B cell (primary cell): Measurements from ENCODE around the gene MFN2. TPM values are rescaled to one million over a fixed set of nuclear protein-coding genes. Genes with fewer than 3 reads are reported as not detected.

Source experiments
- ATAC-seq: fragments of 200-7000 bp; cut with Tn5 transposase; one replicate; pipeline ENCODE4 v1.10.0; 2021; ENCODE audit warnings: low read depth, mild to moderate bottlenecking, moderate number of reproducible peaks, moderate library complexity
- CTCF ChIA-PET: fragments of 350-600 bp; sonication (Branson Sonifier 250); formaldehyde crosslinking; loops from one replicate; lab custom pipeline; 2021; ENCODE audit warnings: antibody characterized with exemption, inconsistent platforms; lab: Charles Lee
- POLR2A ChIA-PET: fragments of 350-600 bp; sonication (Branson Sonifier 250); formaldehyde crosslinking; loops from one replicate; lab custom pipeline; 2021; ENCODE audit warnings: antibody characterized with exemption; lab: Charles Lee
- DNase-seq: peaks from one replicate; pipeline ENCODE4 v3.0.0; 2013
- H2AFZ ChIP-seq: 2 replicates; pipeline ENCODE4 v1.6.1; 2012; ENCODE audit warnings: mild to moderate bottlenecking, low read depth, low read length; ENCODE audit not compliant: insufficient read depth, poor library complexity, severe bottlenecking
- H3K27ac ChIP-seq, 2 donors: 1 replicate in 1 of 2; 2 replicates in 1 of 2; pipeline ENCODE4 v1.5.1; 2012 to 2013; ENCODE audit warnings: low read length in 2 of 2, mild to moderate bottlenecking in 2 of 2, moderate library complexity in 1 of 2
- H3K27me3 ChIP-seq, 4 experiments: fragments of 200-600 bp in 1 of 4; sonication (generic) in 1 of 4; replicated peaks in 1 of 4; 1 replicate in 2 of 4; 2 replicates in 2 of 4; pipeline versions ENCODE4 v1.6.1 to v1.7.0; 2013 to 2016; ENCODE audit warnings: low read length in 3 of 4, mild to moderate bottlenecking in 2 of 4, mixed read lengths in 1 of 4, moderate library complexity in 1 of 4; ENCODE audit not compliant: insufficient read depth in 4 of 4, control insufficient read depth in 3 of 4; ENCODE audit errors: control extremely low read depth in 1 of 4
- H3K36me3 ChIP-seq, 2 experiments: replicated peaks in 1 of 2; 1 replicate in 1 of 2; 2 replicates in 1 of 2; pipeline versions ENCODE4 v1.6.1 to v1.7.1; 2013; ENCODE audit warnings: low read length in 1 of 2; ENCODE audit not compliant: insufficient read depth in 2 of 2, control insufficient read depth in 1 of 2; ENCODE audit errors: control extremely low read depth in 1 of 2, extremely low read depth in 1 of 2
- H3K4me1 ChIP-seq, 2 donors: fragments of 200-600 bp in 1 of 2; sonication (generic) in 1 of 2; 1 replicate in 1 of 2; 2 replicates in 1 of 2; pipeline versions ENCODE4 v1.5.1 to v1.6.1; 2013 to 2017; ENCODE audit warnings: low read length in 2 of 2; ENCODE audit not compliant: control insufficient read depth in 2 of 2, insufficient read depth in 2 of 2
- H3K4me2 ChIP-seq: replicated peaks from 2 replicates; pipeline ENCODE3; 2012; ENCODE audit warnings: mild to moderate bottlenecking, low read depth, low read length; ENCODE audit not compliant: poor library complexity, severe bottlenecking
- H3K4me3 ChIP-seq, 5 experiments: fragments of 200-600 bp in 1 of 5; sonication (generic) in 1 of 5; 1 replicate in 3 of 5; 2 replicates in 2 of 5; pipeline versions ENCODE4 v1.5.1 to v1.7.0; 2011 to 2016; ENCODE audit warnings: low read length in 4 of 5, mild to moderate bottlenecking in 4 of 5, low read depth in 2 of 5, control low read depth in 1 of 5, moderate library complexity in 1 of 5; ENCODE audit not compliant: insufficient read depth in 1 of 5; ENCODE audit errors: control extremely low read depth in 1 of 5, extremely low read depth in 1 of 5
- H3K79me2 ChIP-seq: fragments of 200-600 bp; sonication (generic); one replicate; pipeline ENCODE4 v1.6.0; 2016; ENCODE audit warnings: low read length; ENCODE audit not compliant: control insufficient read depth, insufficient read depth
- H3K9ac ChIP-seq: fragments of 200-600 bp; sonication (generic); 2 replicates; pipeline ENCODE4 v1.6.1; 2017; ENCODE audit warnings: mild to moderate bottlenecking, low read length, moderate library complexity
- H3K9me3 ChIP-seq, 3 donors: one replicate each; pipeline versions ENCODE4 v1.6.1 to v1.7.1; 2013; ENCODE audit warnings: low read length in 2 of 3; ENCODE audit not compliant: control insufficient read depth in 2 of 3, insufficient read depth in 1 of 3; ENCODE audit errors: control extremely low read depth in 1 of 3
- H4K20me1 ChIP-seq: 2 replicates; pipeline ENCODE4 v1.6.0; 2012; ENCODE audit warnings: mild to moderate bottlenecking, low read length; ENCODE audit not compliant: insufficient read depth, control insufficient read depth, poor library complexity, severe bottlenecking
- H3K27ac Mint-ChIP-seq: one replicate; pipeline ENCODE4 v1.8.0; 2021; ENCODE audit warnings: mixed read lengths
- H3K27me3 Mint-ChIP-seq: one replicate; pipeline ENCODE4 v1.8.0; 2021; ENCODE audit warnings: mixed read lengths
- H3K4me1 Mint-ChIP-seq: one replicate; pipeline ENCODE4 v1.8.0; 2021; ENCODE audit warnings: mixed read lengths
- H3K4me3 Mint-ChIP-seq: one replicate; pipeline ENCODE4 v1.8.0; 2021; ENCODE audit warnings: mixed read lengths
- H3K9me3 Mint-ChIP-seq: one replicate; pipeline ENCODE4 v1.8.0; 2022; ENCODE audit warnings: mixed read lengths; ENCODE audit not compliant: insufficient read depth
- CTCF ChIP-seq: fragments of 200-600 bp; IDR thresholded peaks from one replicate; pipeline ENCODE4 v1.8.0; 2022; ENCODE audit warnings: antibody characterized with exemption, mild to moderate bottlenecking
- EZH2 ChIP-seq: IDR thresholded peaks from 2 replicates; pipeline ENCODE4 v1.6.1; 2012; ENCODE audit warnings: borderline replicate concordance, low read depth, mild to moderate bottlenecking, moderate library complexity, low read length; ENCODE audit not compliant: insufficient read depth, poor library complexity, severe bottlenecking
- WGBS: methylation state at CpG from one replicate; pipeline ENCODE4 v1.1.5; 2013; ENCODE audit warnings: missing lambda C conversion rate; ENCODE audit not compliant: insufficient coverage; 5-methylcytosine and 5-hydroxymethylcytosine counted together
- intact Hi-C: fragments of 100-400 bp; cut with micrococcal nuclease; formaldehyde crosslinking; loops from one replicate; pipeline ENCODE4 v1.10.0; 2022
- polyA plus RNA-seq: library from polyadenylated mRNA; depleted of rRNA; stranded (reverse); fragments of >200 nt; gene quantifications from 2 replicates; pipeline ENCODE4 v1.2.3, GENCODE V29; 2012
- total RNA-seq, 2 donors: library from RNA; stranded (reverse); fragments of 120-200 nt in 1 of 2; gene quantifications; 1 replicate in 1 of 2; 2 replicates in 1 of 2; pipeline versions ENCODE4 v1.2.3 to v1.2.4, GENCODE V29; 2013 to 2022

The MFN2 gene
- total and polyA plus RNA-seq, 2 donors (not counting 1 experiment from before 2014, with no cell fraction given) = 24.0 to 50.0 TPM

- H2AFZ ChIP-seq = no peak overlapping the region
- peaks cover 5% of the 10 kb centered on the region in 2 donors for H3K4me1 ChIP-seq
- Mint-ChIP-seq H3K27ac (no peak overlapping the region), H3K9me3 (no peaks in the 10 kb centered on the region), H3K4me3 (no peak overlapping the region), H3K4me1 (peaks cover 31% of the 10 kb centered on the region), H3K27me3 (no peaks in the 10 kb centered on the region)
- peaks cover 4 to 59% of the 10 kb centered on the region in 2 experiments for H3K36me3 ChIP-seq
- DNase-seq (no peak), ATAC-seq (no peak)
- WGBS = 89% methylated on average over 6 of the region's 7 CpGs
- H3K79me2 ChIP-seq = peaks cover 78% of the 10 kb centered on the region
- no peak overlapping the region for H3K9ac ChIP-seq
- ChIA-PET POLR2A (no interaction called here), CTCF (no interaction called here)
- no peak overlapping the region for H3K4me2 ChIP-seq
- no peaks in the 10 kb centered on the region for H3K27me3 ChIP-seq
- no peaks in the 10 kb centered on the region for H3K9me3 ChIP-seq
- no peak for TF ChIP-seq EZH2
- no peak for TF ChIP-seq CTCF
- no peak overlapping the region for H3K4me3 ChIP-seq
- intact Hi-C loops = no loop called here
- no peak overlapping the region for H3K27ac ChIP-seq
- H4K20me1 ChIP-seq = peaks cover 46% of the 10 kb centered on the region
These were observed 5.6 kb downstream of the MFN2 start for GRCh38 chr1:11985851-11986250.

DNA sequence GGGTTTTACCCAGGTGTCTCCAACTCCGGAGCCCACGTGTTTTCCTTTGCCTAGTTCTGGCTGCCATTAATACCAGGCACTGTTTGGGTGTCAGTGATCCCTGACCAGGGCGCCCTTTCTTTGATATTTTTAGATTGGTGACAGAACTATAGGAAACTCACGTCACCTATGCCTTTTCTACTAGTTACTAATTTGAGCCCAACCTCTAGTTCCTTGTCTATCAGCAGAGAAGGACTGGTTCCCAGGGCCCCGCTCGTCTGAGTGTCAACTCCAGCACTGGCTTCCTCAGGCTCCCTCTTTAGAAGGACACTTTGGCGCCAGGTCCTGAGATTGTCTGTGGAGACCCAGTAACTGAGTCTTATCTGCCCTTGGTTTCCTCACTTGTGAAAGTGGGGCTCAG, 9.4 kb downstream of the MFN2 start:
- Histone ChIP-seq H3K36me3 (peaks cover 11 to 61% of the 10 kb centered on the region in 2 experiments), H3K27me3 (no peaks in the 10 kb centered on the region), H3K79me2 (peaks cover 40% of the 10 kb centered on the region), H2AFZ (no peak overlapping the region), H3K27ac (no peak overlapping the region), H3K9ac (no peak overlapping the region), H3K4me3 (no peak overlapping the region), H3K4me2 (no peak overlapping the region), H3K4me1 (no peaks in the 10 kb centered on the region), H4K20me1 (peaks cover 35% of the 10 kb centered on the region), H3K9me3 (no peaks in the 10 kb centered on the region)
- Mint-ChIP-seq H3K27me3 (no peaks in the 10 kb centered on the region), H3K27ac (no peak overlapping the region), H3K4me1 (peaks cover 5% of the 10 kb centered on the region), H3K9me3 (no peaks in the 10 kb centered on the region), H3K4me3 (no peak overlapping the region)
- CTCF ChIA-PET = no interaction called here
- no peak for DNase-seq
- no peak for TF ChIP-seq CTCF
- TF ChIP-seq EZH2 = no peak
- no peak for ATAC-seq
- 98% methylated on average over 5 of the region's 7 CpGs for WGBS
- intact Hi-C loops = no loop called here
- POLR2A ChIA-PET = no interaction called here
